Smooth muscle cell (in vitro differentiated cells): ENCODE results near the gene SF3A1. TPM values are rescaled to one million over a fixed set of nuclear protein-coding genes. Genes with fewer than 3 reads are reported as not detected.

Experiments
- DNase-seq: peaks from one replicate; lab custom pipeline; 2025; ENCODE audit not compliant: unreplicated experiment; lab: John Stamatoyannopoulos, UW
- H2AFZ ChIP-seq: fragments of 200-600 bp; sonication (generic); 2 replicates; pipeline ENCODE4 v1.6.0; 2016; ENCODE audit warnings: antibody characterized with exemption, low read depth, mild to moderate bottlenecking
- H3F3A ChIP-seq: fragments of 200-600 bp; sonication (generic); 2 replicates; pipeline ENCODE4 v1.6.0; 2017; ENCODE audit warnings: antibody characterized with exemption, low read depth
- H3K27ac ChIP-seq: fragments of 200-600 bp; sonication (generic); 2 replicates; pipeline ENCODE4 v1.5.1; 2016; ENCODE audit warnings: low read depth, mild to moderate bottlenecking
- H3K27me3 ChIP-seq: fragments of 200-600 bp; sonication (generic); 2 replicates; pipeline ENCODE4 v1.6.1; 2016; ENCODE audit warnings: low read depth, mild to moderate bottlenecking
- H3K36me3 ChIP-seq: fragments of 200-600 bp; sonication (generic); 2 replicates; pipeline ENCODE4 v1.5.1; 2016; ENCODE audit warnings: low read depth
- H3K4me1 ChIP-seq: fragments of 200-600 bp; sonication (generic); 2 replicates; pipeline ENCODE4 v1.5.1; 2016; ENCODE audit warnings: low read depth
- H3K4me2 ChIP-seq: fragments of 200-600 bp; sonication (generic); 2 replicates; pipeline ENCODE4 v1.6.0; 2016; ENCODE audit warnings: mild to moderate bottlenecking
- H3K4me3 ChIP-seq: fragments of 200-600 bp; sonication (generic); 2 replicates; pipeline ENCODE4 v1.5.1; 2016; ENCODE audit warnings: mild to moderate bottlenecking
- H3K79me2 ChIP-seq: fragments of 200-600 bp; sonication (generic); 2 replicates; pipeline ENCODE4 v1.6.0; 2016; ENCODE audit warnings: low read depth, mild to moderate bottlenecking
- H3K9ac ChIP-seq: fragments of 200-600 bp; sonication (generic); 2 replicates; pipeline ENCODE4 v1.6.0; 2016; ENCODE audit warnings: low read depth
- H3K9me3 ChIP-seq: fragments of 200-600 bp; sonication (generic); replicated peaks from 2 replicates; pipeline ENCODE4 v1.5.1; 2016; ENCODE audit warnings: low read depth
- H4K20me1 ChIP-seq: fragments of 200-600 bp; sonication (generic); 2 replicates; pipeline ENCODE4 v1.6.0; 2016; ENCODE audit warnings: low read depth
- WGBS: methylation state at CpG from one replicate; pipeline ENCODE4 v1.1.7; 2016; ENCODE audit warnings: low lambda C conversion rate; 5-methylcytosine and 5-hydroxymethylcytosine counted together
- polyA plus RNA-seq: library from polyadenylated mRNA; unstranded; fragments of >200 nt; fragmentation: Nextera tagmentation; extraction: Ambion mirVana; gene quantifications from 2 replicates; pipeline ENCODE4 v1.2.1, GENCODE V29; 2016
- total RNA-seq: library from RNA; depleted of rRNA; stranded (reverse); fragments of >200 nt; gene quantifications from 2 replicates; pipeline ENCODE4 v1.2.3, GENCODE V29; 2014
- TF ChIP-seq, protein P1 (sequence below): fragments of 200-600 bp; sonication (generic); IDR thresholded peaks from 2 replicates; pipeline ENCODE4 v1.5.1; 2017; ENCODE audit warnings: borderline replicate concordance, mild to moderate bottlenecking, antibody characterized with exemption; ENCODE audit not compliant: insufficient read depth, poor library complexity, severe bottlenecking

The SF3A1 gene
- total and polyA plus RNA-seq, 2 experiments from 2014 or later: 55.0 to 86.7 TPM

DNA sequence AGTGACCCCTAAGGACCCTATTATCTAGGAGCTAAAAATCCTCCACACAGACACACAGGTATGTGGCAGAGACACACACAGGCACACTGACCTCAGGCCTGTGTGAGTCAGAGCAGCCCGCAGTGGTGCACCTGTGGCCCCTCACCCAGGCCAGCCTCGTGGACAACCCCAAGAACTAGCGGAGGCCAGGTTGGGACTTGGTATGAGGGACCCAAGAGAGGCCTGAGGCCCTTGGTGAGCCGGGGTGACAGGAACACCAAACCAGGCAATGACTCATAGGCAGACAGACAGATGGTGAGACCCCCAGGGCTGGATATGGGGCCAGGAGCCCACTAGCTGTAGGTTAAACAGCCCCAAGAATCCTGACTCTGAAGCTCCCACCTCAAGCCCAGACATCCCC, 73.4 kb downstream of the SF3A1 start:
- H3K36me3 ChIP-seq: no peaks in the 10 kb centered on the region
- peaks cover 4% of the 10 kb centered on the region for H3F3A ChIP-seq
- no peak overlapping the region for H2AFZ ChIP-seq
- DNase-seq: no peak
- no peaks in the 10 kb centered on the region for H3K9me3 ChIP-seq
- H3K27me3 ChIP-seq: no peaks in the 10 kb centered on the region
- H3K79me2 ChIP-seq: no peaks in the 10 kb centered on the region
- no peak overlapping the region for H3K27ac ChIP-seq
- no peak overlapping the region for H3K4me2 ChIP-seq
- peaks cover 6% of the 10 kb centered on the region for H4K20me1 ChIP-seq
- H3K4me3 ChIP-seq: no peak overlapping the region
- 92% methylated on average over 4 of the region's 4 CpGs for WGBS
- TF ChIP-seq, protein P1, sequence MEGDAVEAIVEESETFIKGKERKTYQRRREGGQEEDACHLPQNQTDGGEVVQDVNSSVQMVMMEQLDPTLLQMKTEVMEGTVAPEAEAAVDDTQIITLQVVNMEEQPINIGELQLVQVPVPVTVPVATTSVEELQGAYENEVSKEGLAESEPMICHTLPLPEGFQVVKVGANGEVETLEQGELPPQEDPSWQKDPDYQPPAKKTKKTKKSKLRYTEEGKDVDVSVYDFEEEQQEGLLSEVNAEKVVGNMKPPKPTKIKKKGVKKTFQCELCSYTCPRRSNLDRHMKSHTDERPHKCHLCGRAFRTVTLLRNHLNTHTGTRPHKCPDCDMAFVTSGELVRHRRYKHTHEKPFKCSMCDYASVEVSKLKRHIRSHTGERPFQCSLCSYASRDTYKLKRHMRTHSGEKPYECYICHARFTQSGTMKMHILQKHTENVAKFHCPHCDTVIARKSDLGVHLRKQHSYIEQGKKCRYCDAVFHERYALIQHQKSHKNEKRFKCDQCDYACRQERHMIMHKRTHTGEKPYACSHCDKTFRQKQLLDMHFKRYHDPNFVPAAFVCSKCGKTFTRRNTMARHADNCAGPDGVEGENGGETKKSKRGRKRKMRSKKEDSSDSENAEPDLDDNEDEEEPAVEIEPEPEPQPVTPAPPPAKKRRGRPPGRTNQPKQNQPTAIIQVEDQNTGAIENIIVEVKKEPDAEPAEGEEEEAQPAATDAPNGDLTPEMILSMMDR: no peak
- no peak overlapping the region for H3K9ac ChIP-seq
- H3K4me1 ChIP-seq: peaks cover 3% of the 10 kb centered on the region

DNA sequence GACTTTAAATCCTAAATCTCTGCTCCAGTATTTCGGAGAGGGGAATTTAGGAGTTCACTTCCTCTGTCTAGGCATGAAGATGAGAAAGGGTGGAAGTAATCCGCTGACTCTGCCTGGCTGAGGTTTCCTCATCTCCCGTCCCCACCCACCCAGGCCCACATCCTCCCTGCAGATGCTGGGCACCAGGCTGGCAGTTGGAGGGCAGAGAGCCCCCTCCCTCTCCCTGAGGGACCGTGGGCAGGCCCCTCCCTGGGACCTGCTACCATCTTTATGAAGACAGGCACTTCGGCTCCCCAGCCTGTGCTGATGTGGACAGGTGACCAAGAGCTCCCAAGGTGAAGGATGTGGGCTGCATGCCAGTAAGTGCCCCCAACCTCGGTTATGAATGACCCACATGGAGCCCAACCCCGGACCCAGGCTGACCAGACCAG, 74.1 kb downstream of the SF3A1 start:
- Histone ChIP-seq H3K27ac (no peak overlapping the region), H3F3A (peaks cover 4% of the 10 kb centered on the region), H3K9ac (no peak overlapping the region), H3K4me2 (no peak overlapping the region), H2AFZ (no peak overlapping the region), H4K20me1 (peaks cover 6% of the 10 kb centered on the region), H3K36me3 (no peaks in the 10 kb centered on the region), H3K4me3 (no peak overlapping the region), H3K4me1 (peaks cover 3% of the 10 kb centered on the region), H3K9me3 (no peaks in the 10 kb centered on the region), H3K27me3 (no peaks in the 10 kb centered on the region), H3K79me2 (no peaks in the 10 kb centered on the region)
- DNase-seq: no peak
- TF ChIP-seq, protein P1: no peak
- WGBS: 86% methylated on average over 7 of the region's 7 CpGs

Other genes starting within 250 kb of the SF3A1 start
- 29.9 and 40.6 TPM in 2 replicates for gene LIF, start 110.1 kb downstream of the SF3A1 start, total RNA-seq
- gene LIF, start 110.1 kb downstream of the SF3A1 start, polyA plus RNA-seq: 28.9 and 31.2 TPM in 2 replicates
- 0.27 and 1.5 TPM in 2 replicates for gene OSM, start 90.0 kb downstream of the SF3A1 start, total RNA-seq
- gene OSM, start 90.0 kb downstream of the SF3A1 start, polyA plus RNA-seq: 0.14 and 1.0 TPM in 2 replicates
- gene CASTOR1, start 67.4 kb downstream of the SF3A1 start, total RNA-seq: 9.8 and 16.1 TPM in 2 replicates
- 21.8 and 22.6 TPM in 2 replicates for gene CASTOR1, start 67.4 kb downstream of the SF3A1 start, polyA plus RNA-seq
- gene TBC1D10A, start 30.0 kb downstream of the SF3A1 start, total RNA-seq: 16.8 and 23.0 TPM in 2 replicates
- gene TBC1D10A, start 30.0 kb downstream of the SF3A1 start, polyA plus RNA-seq: 51.1 and 57.6 TPM in 2 replicates
- gene CCDC157, start 113 bp upstream of the SF3A1 start, total RNA-seq: 1.5 and 4.8 TPM in 2 replicates
- gene CCDC157, start 113 bp upstream of the SF3A1 start, polyA plus RNA-seq: 2.5 and 6.0 TPM in 2 replicates
- 11.6 and 21.2 TPM in 2 replicates for gene RNF215, start 30.5 kb upstream of the SF3A1 start, total RNA-seq
- gene RNF215, start 30.5 kb upstream of the SF3A1 start, polyA plus RNA-seq: 3.4 and 5.9 TPM in 2 replicates
- 7.9 and 15.1 TPM in 2 replicates for gene SEC14L2, start 40.1 kb upstream of the SF3A1 start, total RNA-seq
- 8.0 and 8.2 TPM in 2 replicates for gene SEC14L2, start 40.1 kb upstream of the SF3A1 start, polyA plus RNA-seq
- 14.3 and 14.4 TPM in 2 replicates for gene MTFP1, start 68.9 kb upstream of the SF3A1 start, total RNA-seq
- 30.9 and 31.3 TPM in 2 replicates for gene MTFP1, start 68.9 kb upstream of the SF3A1 start, polyA plus RNA-seq
- not detected in 2 replicates for gene SEC14L3, start 115.1 kb upstream of the SF3A1 start, total RNA-seq
- gene SEC14L3, start 115.1 kb upstream of the SF3A1 start, polyA plus RNA-seq: 0.09 TPM in 1 of 2 replicates, not detected in the other
- not detected in 2 replicates for gene SEC14L4, start 148.8 kb upstream of the SF3A1 start, total RNA-seq
- not detected in 2 replicates for gene SEC14L4, start 148.8 kb upstream of the SF3A1 start, polyA plus RNA-seq
- 0.09 and 0.13 TPM in 2 replicates for gene SEC14L6, start 189.8 kb upstream of the SF3A1 start, total RNA-seq
- gene SEC14L6, start 189.8 kb upstream of the SF3A1 start, polyA plus RNA-seq: not detected in 2 replicates
- gene GAL3ST1, start 217.8 kb upstream of the SF3A1 start, total RNA-seq: not detected in 2 replicates
- gene GAL3ST1, start 217.8 kb upstream of the SF3A1 start, polyA plus RNA-seq: 0.35 and 0.78 TPM in 2 replicates
- 27.4 and 35.6 TPM in 2 replicates for gene PES1, start 235.0 kb upstream of the SF3A1 start, total RNA-seq
- 52.7 and 59.4 TPM in 2 replicates for gene PES1, start 235.0 kb upstream of the SF3A1 start, polyA plus RNA-seq